B cell (primary cell): Measurements from ENCODE around the gene MAPT. TPM values are rescaled to one million over a fixed set of nuclear protein-coding genes. Genes with fewer than 3 reads are reported as not detected.

Experiments
- ATAC-seq: fragments of 200-7000 bp; cut with Tn5 transposase; one replicate; pipeline ENCODE4 v1.10.0; 2021; ENCODE audit warnings: low read depth, mild to moderate bottlenecking, moderate number of reproducible peaks, moderate library complexity
- CTCF ChIA-PET: fragments of 350-600 bp; sonication (Branson Sonifier 250); formaldehyde crosslinking; loops from one replicate; lab custom pipeline; 2021; ENCODE audit warnings: antibody characterized with exemption, inconsistent platforms; lab: Charles Lee
- POLR2A ChIA-PET: fragments of 350-600 bp; sonication (Branson Sonifier 250); formaldehyde crosslinking; loops from one replicate; lab custom pipeline; 2021; ENCODE audit warnings: antibody characterized with exemption; lab: Charles Lee
- DNase-seq: peaks from one replicate; pipeline ENCODE4 v3.0.0; 2013
- H2AFZ ChIP-seq: 2 replicates; pipeline ENCODE4 v1.6.1; 2012; ENCODE audit warnings: mild to moderate bottlenecking, low read depth, low read length; ENCODE audit not compliant: insufficient read depth, poor library complexity, severe bottlenecking
- H3K27ac ChIP-seq, 2 donors: 1 replicate in 1 of 2; 2 replicates in 1 of 2; pipeline ENCODE4 v1.5.1; 2012 to 2013; ENCODE audit warnings: low read length in 2 of 2, mild to moderate bottlenecking in 2 of 2, moderate library complexity in 1 of 2
- H3K27me3 ChIP-seq, 4 experiments: fragments of 200-600 bp in 1 of 4; sonication (generic) in 1 of 4; replicated peaks in 1 of 4; 1 replicate in 2 of 4; 2 replicates in 2 of 4; pipeline versions ENCODE4 v1.6.1 to v1.7.0; 2013 to 2016; ENCODE audit warnings: low read length in 3 of 4, mild to moderate bottlenecking in 2 of 4, mixed read lengths in 1 of 4, moderate library complexity in 1 of 4; ENCODE audit not compliant: insufficient read depth in 4 of 4, control insufficient read depth in 3 of 4; ENCODE audit errors: control extremely low read depth in 1 of 4
- H3K36me3 ChIP-seq, 2 experiments: replicated peaks in 1 of 2; 1 replicate in 1 of 2; 2 replicates in 1 of 2; pipeline versions ENCODE4 v1.6.1 to v1.7.1; 2013; ENCODE audit warnings: low read length in 1 of 2; ENCODE audit not compliant: insufficient read depth in 2 of 2, control insufficient read depth in 1 of 2; ENCODE audit errors: control extremely low read depth in 1 of 2, extremely low read depth in 1 of 2
- H3K4me1 ChIP-seq, 2 donors: fragments of 200-600 bp in 1 of 2; sonication (generic) in 1 of 2; 1 replicate in 1 of 2; 2 replicates in 1 of 2; pipeline versions ENCODE4 v1.5.1 to v1.6.1; 2013 to 2017; ENCODE audit warnings: low read length in 2 of 2; ENCODE audit not compliant: control insufficient read depth in 2 of 2, insufficient read depth in 2 of 2
- H3K4me2 ChIP-seq: replicated peaks from 2 replicates; pipeline ENCODE3; 2012; ENCODE audit warnings: mild to moderate bottlenecking, low read depth, low read length; ENCODE audit not compliant: poor library complexity, severe bottlenecking
- H3K4me3 ChIP-seq, 5 experiments: fragments of 200-600 bp in 1 of 5; sonication (generic) in 1 of 5; 1 replicate in 3 of 5; 2 replicates in 2 of 5; pipeline versions ENCODE4 v1.5.1 to v1.7.0; 2011 to 2016; ENCODE audit warnings: low read length in 4 of 5, mild to moderate bottlenecking in 4 of 5, low read depth in 2 of 5, control low read depth in 1 of 5, moderate library complexity in 1 of 5; ENCODE audit not compliant: insufficient read depth in 1 of 5; ENCODE audit errors: control extremely low read depth in 1 of 5, extremely low read depth in 1 of 5
- H3K79me2 ChIP-seq: fragments of 200-600 bp; sonication (generic); one replicate; pipeline ENCODE4 v1.6.0; 2016; ENCODE audit warnings: low read length; ENCODE audit not compliant: control insufficient read depth, insufficient read depth
- H3K9ac ChIP-seq: fragments of 200-600 bp; sonication (generic); 2 replicates; pipeline ENCODE4 v1.6.1; 2017; ENCODE audit warnings: mild to moderate bottlenecking, low read length, moderate library complexity
- H3K9me3 ChIP-seq, 3 donors: one replicate each; pipeline versions ENCODE4 v1.6.1 to v1.7.1; 2013; ENCODE audit warnings: low read length in 2 of 3; ENCODE audit not compliant: control insufficient read depth in 2 of 3, insufficient read depth in 1 of 3; ENCODE audit errors: control extremely low read depth in 1 of 3
- H4K20me1 ChIP-seq: 2 replicates; pipeline ENCODE4 v1.6.0; 2012; ENCODE audit warnings: mild to moderate bottlenecking, low read length; ENCODE audit not compliant: insufficient read depth, control insufficient read depth, poor library complexity, severe bottlenecking
- H3K27ac Mint-ChIP-seq: one replicate; pipeline ENCODE4 v1.8.0; 2021; ENCODE audit warnings: mixed read lengths
- H3K27me3 Mint-ChIP-seq: one replicate; pipeline ENCODE4 v1.8.0; 2021; ENCODE audit warnings: mixed read lengths
- H3K4me1 Mint-ChIP-seq: one replicate; pipeline ENCODE4 v1.8.0; 2021; ENCODE audit warnings: mixed read lengths
- H3K4me3 Mint-ChIP-seq: one replicate; pipeline ENCODE4 v1.8.0; 2021; ENCODE audit warnings: mixed read lengths
- H3K9me3 Mint-ChIP-seq: one replicate; pipeline ENCODE4 v1.8.0; 2022; ENCODE audit warnings: mixed read lengths; ENCODE audit not compliant: insufficient read depth
- EZH2 ChIP-seq: IDR thresholded peaks from 2 replicates; pipeline ENCODE4 v1.6.1; 2012; ENCODE audit warnings: borderline replicate concordance, low read depth, mild to moderate bottlenecking, moderate library complexity, low read length; ENCODE audit not compliant: insufficient read depth, poor library complexity, severe bottlenecking
- WGBS: methylation state at CpG from one replicate; pipeline ENCODE4 v1.1.5; 2013; ENCODE audit warnings: missing lambda C conversion rate; ENCODE audit not compliant: insufficient coverage; 5-methylcytosine and 5-hydroxymethylcytosine counted together
- intact Hi-C: fragments of 100-400 bp; cut with micrococcal nuclease; formaldehyde crosslinking; loops from one replicate; pipeline ENCODE4 v1.10.0; 2022
- polyA plus RNA-seq: library from polyadenylated mRNA; depleted of rRNA; stranded (reverse); fragments of >200 nt; gene quantifications from 2 replicates; pipeline ENCODE4 v1.2.3, GENCODE V29; 2012
- total RNA-seq, 2 donors: library from RNA; stranded (reverse); fragments of 120-200 nt in 1 of 2; gene quantifications; 1 replicate in 1 of 2; 2 replicates in 1 of 2; pipeline versions ENCODE4 v1.2.3 to v1.2.4, GENCODE V29; 2013 to 2022
- TF ChIP-seq, protein P1 (sequence below): fragments of 200-600 bp; IDR thresholded peaks from one replicate; pipeline ENCODE4 v1.8.0; 2022; ENCODE audit warnings: antibody characterized with exemption, mild to moderate bottlenecking

MAPT gene
- total and polyA plus RNA-seq, 2 donors (not counting 1 experiment from before 2014, with no cell fraction given): 0.13 to 0.20 TPM

DNA sequence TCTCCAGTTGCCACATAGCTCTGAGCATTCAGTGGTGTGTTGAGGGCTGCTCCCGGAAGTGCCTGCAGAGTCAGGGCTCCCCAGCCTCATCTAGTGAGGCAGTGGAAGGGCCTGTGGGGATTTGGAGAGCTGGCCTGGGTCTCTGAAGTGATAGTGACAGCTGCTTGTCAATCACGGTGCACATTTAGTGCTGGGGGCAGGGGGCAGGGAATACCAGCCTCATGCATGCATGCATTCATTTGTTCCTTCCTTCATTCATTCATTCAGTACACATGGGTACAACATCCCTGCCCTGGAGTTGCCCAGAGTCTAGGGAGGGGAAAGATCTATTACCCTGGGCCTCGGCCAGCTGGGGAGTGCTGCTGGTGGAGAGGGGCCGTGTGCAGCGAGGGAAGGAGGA is 93.4 kb downstream of the MAPT start:
- H3K9ac ChIP-seq: no peak overlapping the region
- ChIA-PET CTCF (no interaction called here), POLR2A (no interaction called here)
- H3K4me2 ChIP-seq: no peak overlapping the region
- no peaks in the 10 kb centered on the region for H3K9me3 Mint-ChIP-seq
- ATAC-seq (no peak), DNase-seq (no peak)
- no peaks in the 10 kb centered on the region for H3K27me3 Mint-ChIP-seq
- H2AFZ ChIP-seq: no peak overlapping the region
- H3K4me1 ChIP-seq: no peaks in the 10 kb centered on the region
- 100% methylated on average over 1 of the region's 5 CpGs for WGBS
- intact Hi-C loops: no loop called here
- no peaks in the 10 kb centered on the region for H3K79me2 ChIP-seq
- no peak overlapping the region for H3K4me3 ChIP-seq
- TF ChIP-seq, protein P1, sequence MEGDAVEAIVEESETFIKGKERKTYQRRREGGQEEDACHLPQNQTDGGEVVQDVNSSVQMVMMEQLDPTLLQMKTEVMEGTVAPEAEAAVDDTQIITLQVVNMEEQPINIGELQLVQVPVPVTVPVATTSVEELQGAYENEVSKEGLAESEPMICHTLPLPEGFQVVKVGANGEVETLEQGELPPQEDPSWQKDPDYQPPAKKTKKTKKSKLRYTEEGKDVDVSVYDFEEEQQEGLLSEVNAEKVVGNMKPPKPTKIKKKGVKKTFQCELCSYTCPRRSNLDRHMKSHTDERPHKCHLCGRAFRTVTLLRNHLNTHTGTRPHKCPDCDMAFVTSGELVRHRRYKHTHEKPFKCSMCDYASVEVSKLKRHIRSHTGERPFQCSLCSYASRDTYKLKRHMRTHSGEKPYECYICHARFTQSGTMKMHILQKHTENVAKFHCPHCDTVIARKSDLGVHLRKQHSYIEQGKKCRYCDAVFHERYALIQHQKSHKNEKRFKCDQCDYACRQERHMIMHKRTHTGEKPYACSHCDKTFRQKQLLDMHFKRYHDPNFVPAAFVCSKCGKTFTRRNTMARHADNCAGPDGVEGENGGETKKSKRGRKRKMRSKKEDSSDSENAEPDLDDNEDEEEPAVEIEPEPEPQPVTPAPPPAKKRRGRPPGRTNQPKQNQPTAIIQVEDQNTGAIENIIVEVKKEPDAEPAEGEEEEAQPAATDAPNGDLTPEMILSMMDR: no peak
- TF ChIP-seq EZH2: no peak
- H3K9me3 ChIP-seq: no peaks in the 10 kb centered on the region
- no peaks in the 10 kb centered on the region for H4K20me1 ChIP-seq
- H3K36me3 ChIP-seq: no peaks in the 10 kb centered on the region
- H3K4me1 Mint-ChIP-seq: no peaks in the 10 kb centered on the region
- H3K27ac Mint-ChIP-seq: no peak overlapping the region
- no peaks in the 10 kb centered on the region for H3K27me3 ChIP-seq
- H3K4me3 Mint-ChIP-seq: no peak overlapping the region
- no peak overlapping the region for H3K27ac ChIP-seq

DNA sequence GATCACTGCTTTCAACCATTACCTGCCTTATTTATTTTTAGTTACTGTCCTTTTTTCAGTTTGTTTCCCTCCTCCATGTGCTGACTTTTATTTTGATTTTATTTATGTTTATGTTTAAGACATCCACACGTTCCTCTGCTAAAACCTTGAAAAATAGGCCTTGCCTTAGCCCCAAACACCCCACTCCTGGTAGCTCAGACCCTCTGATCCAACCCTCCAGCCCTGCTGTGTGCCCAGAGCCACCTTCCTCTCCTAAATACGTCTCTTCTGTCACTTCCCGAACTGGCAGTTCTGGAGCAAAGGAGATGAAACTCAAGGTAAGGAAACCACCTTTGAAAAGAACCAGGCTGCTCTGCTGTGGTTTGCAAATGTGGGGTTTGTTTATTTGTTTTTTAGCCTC is 95.4 kb downstream of the MAPT start:
- no peaks in the 10 kb centered on the region for H3K4me1 ChIP-seq
- H3K27ac ChIP-seq: no peak overlapping the region
- no peak for ATAC-seq
- Mint-ChIP-seq H3K9me3 (no peaks in the 10 kb centered on the region), H3K27ac (no peak overlapping the region), H3K27me3 (no peaks in the 10 kb centered on the region), H3K4me3 (no peak overlapping the region), H3K4me1 (no peaks in the 10 kb centered on the region)
- no peaks in the 10 kb centered on the region for H3K27me3 ChIP-seq
- H3K9me3 ChIP-seq: no peaks in the 10 kb centered on the region
- H3K36me3 ChIP-seq: no peaks in the 10 kb centered on the region
- ChIA-PET POLR2A (no interaction called here), CTCF (interaction anchor here (1.2 to 1.3 kb wide), 2 partner anchors 12 to 223 kb away, joined by 4 read pairs; no protein-coding TSS in a partner anchor)
- H3K4me2 ChIP-seq: no peak overlapping the region
- intact Hi-C loops: no loop called here
- WGBS: no CpG with 5 or more reads among the region's 3 CpGs
- no peak for DNase-seq
- no peak overlapping the region for H3K9ac ChIP-seq
- H3K79me2 ChIP-seq: no peaks in the 10 kb centered on the region
- no peak for TF ChIP-seq EZH2
- TF ChIP-seq, protein P1: no peak
- no peak overlapping the region for H3K4me3 ChIP-seq
- no peak overlapping the region for H2AFZ ChIP-seq
- H4K20me1 ChIP-seq: no peaks in the 10 kb centered on the region
